GM21717 (cell line): ENCODE measurements around the gene POMZP3.
"Not testable (repeated sequence)": the region's sequence is repeated elsewhere in the genome, so short reads cannot be mapped to it uniquely, and the experiment has no call there.

ENCODE experiments used
- ATAC-seq: cut with Tn5 transposase; IDR thresholded peaks from one replicate; pipeline ENCODE4 v1.9.1; 2021; ENCODE audit warnings: mild to moderate bottlenecking, moderate library complexity; ENCODE audit not compliant: unreplicated experiment

Gene POMZP3

DNA sequence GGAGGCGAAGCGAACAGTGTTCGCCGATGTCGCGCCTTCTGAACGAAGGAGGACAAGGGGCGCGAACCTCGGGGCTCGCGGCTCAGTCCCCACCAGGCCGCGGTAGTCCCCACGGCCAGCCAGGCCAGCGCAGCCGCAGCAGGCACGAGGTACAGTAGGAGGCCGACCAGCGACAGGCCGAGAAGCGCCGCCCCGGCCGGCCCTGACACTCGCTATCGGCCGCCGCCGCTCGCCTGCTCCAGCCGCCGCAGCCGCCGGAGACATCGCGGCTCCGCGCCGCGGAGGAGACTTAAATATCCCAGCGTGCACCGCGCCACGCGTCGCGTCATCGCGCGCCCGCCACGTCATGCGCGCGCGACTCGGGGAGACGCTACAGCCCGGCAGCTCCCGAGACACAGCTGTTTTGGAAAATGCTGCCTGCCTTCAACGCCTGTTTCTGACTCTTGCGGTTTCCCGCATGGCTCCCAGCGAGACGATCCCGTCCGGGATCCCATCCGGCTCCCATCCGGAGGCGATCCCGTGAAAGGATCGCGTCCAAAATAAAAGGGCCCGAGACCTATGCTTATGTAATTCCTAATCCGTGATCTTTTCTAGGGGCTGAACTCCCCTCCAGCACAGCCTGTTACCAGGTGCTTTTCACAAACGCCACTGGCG, at the start of gene POMZP3:
TSS of gene POMZP3 (minus strand) at position 291 of the 654 bp plus-strand sequence. CDS start 1,215 bp downstream, outside the sequence.
- peak; percentile 77 for ATAC-seq

DNA sequence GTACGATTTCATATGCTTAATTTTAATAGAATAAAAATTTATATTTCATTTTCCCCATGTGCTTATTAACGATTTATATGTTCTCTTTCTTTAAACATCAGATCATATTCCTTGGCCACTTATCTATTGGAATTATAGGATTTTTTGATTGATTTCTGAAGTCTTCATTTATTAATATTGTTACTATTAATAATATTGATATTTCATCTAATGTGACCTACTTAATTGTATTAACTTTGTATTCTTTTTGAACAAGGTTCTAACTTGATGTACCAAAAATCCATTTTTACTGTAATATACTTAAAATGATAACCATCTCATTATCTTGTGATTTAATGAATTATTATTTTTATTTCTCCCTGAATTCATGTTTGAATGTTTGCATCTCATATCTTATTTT, 48.7 kb upstream of the POMZP3 start:
- ATAC-seq, result not testable (repeated sequence)

GRCh38 chr7:76673346-76673745, 46.3 kb upstream of the POMZP3 start:
- ATAC-seq, result not testable (repeated sequence)

DNA sequence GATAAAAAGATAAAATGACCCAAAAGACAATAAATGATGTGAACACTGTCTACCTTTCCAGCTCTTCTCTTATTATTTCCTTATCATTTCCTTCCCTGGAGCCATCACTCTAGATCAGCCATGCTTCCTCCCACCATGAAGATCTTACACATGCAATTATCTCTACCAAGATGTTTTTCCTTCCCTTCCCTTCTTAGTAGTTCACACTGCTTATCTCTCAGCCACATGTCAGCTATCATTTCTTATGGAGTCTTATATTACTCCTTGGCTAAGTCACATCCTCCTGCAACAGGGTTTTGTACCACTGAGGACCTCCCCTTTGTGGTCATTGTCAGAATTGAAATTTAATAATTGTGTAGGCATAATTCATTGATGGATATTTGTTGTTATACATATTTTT, 32.1 kb upstream of the POMZP3 start:
- ATAC-seq, result not testable (repeated sequence)

GRCh38 chr7:76656425-76656824, 29.3 kb upstream of the POMZP3 start:
- not testable (repeated sequence) for ATAC-seq

DNA sequence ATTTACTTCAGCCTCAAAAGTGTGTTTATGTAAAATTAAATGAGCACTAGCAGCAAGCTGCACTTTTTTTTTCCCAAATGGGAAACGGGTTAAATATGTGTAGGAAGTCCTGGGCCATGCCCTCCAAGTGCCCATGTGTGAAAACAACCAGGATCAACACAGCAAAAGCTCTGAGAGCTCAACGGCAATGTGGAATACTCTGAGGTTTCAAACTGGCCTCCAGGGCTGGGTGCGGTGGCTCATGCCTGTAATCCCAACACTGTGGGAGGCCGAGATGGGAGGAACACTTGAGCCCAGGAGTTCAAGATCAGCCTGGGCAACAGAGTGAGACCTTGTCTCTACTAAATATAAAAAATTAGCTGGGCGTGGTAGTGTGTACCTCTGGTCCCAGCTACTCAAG, 15.5 kb upstream of the POMZP3 start:
- not testable (repeated sequence) for ATAC-seq

DNA sequence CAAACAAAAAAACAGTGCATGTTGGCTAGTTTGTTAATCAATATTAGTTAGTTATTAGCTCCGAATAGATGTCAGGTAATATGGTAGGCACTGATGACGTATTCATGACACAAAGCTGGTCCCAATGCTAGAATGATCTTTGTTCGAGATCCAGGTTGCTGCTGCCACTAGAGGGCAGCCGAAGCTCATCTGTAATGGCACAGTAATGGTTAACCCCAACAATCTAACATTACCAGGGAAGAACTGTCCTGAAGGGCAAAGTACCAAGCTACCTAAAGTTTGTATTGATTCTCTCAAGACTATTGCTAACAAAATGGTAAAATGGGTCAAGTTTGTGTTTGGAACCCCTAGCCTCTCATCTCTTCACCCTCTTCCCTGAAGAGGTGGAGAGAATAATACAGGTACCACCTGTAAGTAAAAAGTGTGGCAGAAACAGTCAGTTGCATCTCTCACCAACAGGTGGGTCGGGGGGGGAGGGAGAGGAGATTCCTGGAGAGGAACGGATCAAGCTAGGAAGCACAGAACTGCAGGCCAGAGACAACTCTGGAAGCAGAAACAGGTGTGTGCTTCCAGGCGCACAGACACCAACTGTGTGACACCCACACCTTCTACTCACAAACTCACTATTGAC, 10.1 kb upstream of the POMZP3 start:
- ATAC-seq, result peak; percentile 85

GRCh38 chr7:76626581-76626980, 498 bp downstream of the POMZP3 start:
- ATAC-seq, result peak; percentile 45

- ATAC-seq, result not testable (repeated sequence)
Measured at GRCh38 chr7:76619439-76620190, 7.5 kb downstream of the POMZP3 start.

- ATAC-seq, result not testable (repeated sequence)
Measured at GRCh38 chr7:76613783-76614182, 13.3 kb downstream of the POMZP3 start.

- not testable (repeated sequence) for ATAC-seq
Measured at GRCh38 chr7:76612232-76612631, 14.8 kb downstream of the POMZP3 start.

DNA sequence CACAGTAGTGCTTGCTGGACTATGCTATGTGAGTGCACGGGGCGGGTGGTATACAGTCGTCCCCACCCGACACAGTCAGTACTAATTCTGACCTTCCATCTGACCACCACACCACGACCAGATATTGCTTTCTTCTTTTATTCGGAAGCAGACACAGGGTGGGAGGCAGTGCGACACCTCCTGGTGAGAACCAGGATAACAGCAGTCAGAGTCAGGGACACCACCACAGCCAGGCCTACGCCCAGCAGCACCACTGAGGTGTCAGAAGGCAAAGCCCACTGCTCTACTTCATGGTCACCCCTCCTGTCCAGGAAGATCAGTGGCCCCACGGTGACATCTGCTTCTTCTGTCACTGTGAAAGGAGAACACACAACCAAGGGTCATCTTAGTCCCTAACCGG, 17.2 kb downstream of the POMZP3 start:
- not testable (repeated sequence) for ATAC-seq

GRCh38 chr7:76608469-76608868, 18.6 kb downstream of the POMZP3 start:
- ATAC-seq, result not testable (repeated sequence)

GRCh38 chr7:76606027-76606426, 21.1 kb downstream of the POMZP3 start:
- ATAC-seq, result peak; percentile 95

DNA sequence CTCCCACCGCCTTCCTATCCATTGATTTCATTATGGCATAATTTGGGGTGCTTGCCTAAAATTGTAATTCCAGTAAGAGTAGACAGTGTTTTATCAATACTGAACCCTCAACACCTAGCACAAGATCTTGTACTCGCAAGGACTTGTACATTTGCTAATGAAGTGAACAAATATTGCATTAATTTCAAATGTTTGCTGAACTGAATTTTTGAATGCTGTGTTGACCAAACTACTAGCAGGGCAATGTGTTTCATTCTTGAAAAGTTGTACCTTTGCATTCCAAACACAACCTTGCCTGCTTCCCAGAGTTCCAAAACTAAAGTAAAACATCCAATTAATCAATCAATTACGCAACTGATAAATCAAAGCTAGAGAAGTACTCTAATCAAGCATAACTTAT, 26.4 kb downstream of the POMZP3 start:
- not testable (repeated sequence) for ATAC-seq

DNA sequence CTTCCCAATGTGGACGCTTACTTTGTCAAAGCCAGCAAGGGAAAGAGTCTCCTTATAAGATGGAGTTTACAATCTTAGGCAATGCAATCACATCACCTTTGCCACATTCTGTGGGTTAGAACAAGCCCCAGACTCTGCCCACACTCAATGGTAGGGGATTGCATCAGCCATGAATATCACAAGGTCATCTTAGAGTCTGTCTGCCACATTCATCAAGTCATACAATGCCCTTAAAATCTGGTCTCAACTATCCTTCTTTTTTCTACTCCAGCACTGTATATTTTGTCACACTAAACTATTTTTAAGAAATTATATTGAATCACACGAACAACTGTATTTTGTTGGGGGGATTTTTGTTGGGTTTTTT, 27.0 kb downstream of the POMZP3 start:
- not testable (repeated sequence) for ATAC-seq

- ATAC-seq, result not testable (repeated sequence)
Measured at GRCh38 chr7:76598590-76599264, 28.4 kb downstream of the POMZP3 start.

DNA sequence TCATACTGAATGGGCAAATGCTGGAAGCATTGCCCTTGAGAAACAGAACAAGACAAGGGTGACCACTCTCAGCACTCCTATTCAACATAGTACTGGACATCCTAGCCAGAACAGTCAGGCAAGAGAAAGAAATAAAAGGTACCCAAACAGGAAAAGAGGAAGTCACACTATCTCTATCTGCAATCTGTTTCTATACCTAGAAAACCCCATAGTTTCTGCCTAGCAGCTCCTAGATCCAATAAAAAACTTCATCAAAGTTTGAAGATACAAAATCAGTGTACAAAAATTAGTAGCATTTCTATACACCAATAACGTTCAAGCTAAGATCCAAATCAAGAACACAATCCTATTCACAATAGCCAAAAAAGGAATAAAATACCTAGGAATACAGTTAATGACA, 29.8 kb downstream of the POMZP3 start:
- ATAC-seq, result not testable (repeated sequence)

DNA sequence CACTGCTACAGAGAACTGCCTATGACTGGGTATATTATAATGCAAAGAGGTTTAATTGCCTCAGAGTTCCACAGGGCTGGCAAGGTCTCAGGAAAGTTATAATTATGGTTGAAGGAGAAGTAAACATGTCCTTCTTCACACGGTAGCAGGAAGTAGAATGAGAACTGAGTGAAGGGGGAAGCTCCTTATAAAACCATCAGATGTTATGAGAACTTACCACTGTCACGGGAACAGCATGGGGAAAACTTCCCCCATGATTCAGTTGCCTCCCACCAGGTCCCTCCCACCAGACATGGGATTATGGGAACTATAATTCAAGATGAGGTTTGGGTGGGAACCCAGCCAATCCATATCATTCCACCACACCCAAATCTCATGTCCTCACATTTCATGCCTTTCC, 34.4 kb downstream of the POMZP3 start:
- ATAC-seq, result not testable (repeated sequence)

- peak; percentile 84 for ATAC-seq
Measured at GRCh38 chr7:76591602-76592304, 35.3 kb downstream of the POMZP3 start.

DNA sequence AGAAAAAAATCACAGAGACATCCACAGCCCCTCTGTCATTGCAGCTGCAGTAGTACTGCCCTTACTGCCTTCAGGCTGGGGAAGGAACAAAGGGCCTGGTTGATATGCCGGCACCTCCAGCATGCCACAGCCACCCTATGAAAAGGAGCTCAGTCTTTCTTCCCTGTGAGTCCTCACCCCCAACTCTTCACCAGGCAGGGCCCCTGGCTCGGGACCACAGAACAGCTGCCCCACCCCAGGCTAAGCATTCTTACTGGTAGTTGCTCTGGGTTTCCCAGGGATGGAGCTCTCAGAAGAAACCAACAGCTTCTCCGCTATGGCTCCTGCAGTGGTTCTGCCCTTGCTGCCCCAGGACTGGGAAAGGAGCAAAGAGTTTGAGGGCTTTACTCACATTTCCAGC, 36.0 kb downstream of the POMZP3 start:
- not testable (repeated sequence) for ATAC-seq
